Glutamatergic neuron (in vitro differentiated cells): Measurements from ENCODE around the gene KIAA0930. TPM values are rescaled to one million over a fixed set of nuclear protein-coding genes. Genes with fewer than 3 reads are reported as not detected.

ENCODE experiments used
- DNase-seq: peaks from one replicate; pipeline ENCODE4 v3.0.0; 2022
- H3K27ac Mint-ChIP-seq: one replicate; pipeline ENCODE4 v1.8.0; 2020; ENCODE audit warnings: mild to moderate bottlenecking, mixed read lengths, inconsistent platforms; ENCODE audit not compliant: unreplicated experiment
- H3K27me3 Mint-ChIP-seq: one replicate; pipeline ENCODE4 v1.8.0; 2020; ENCODE audit warnings: mild to moderate bottlenecking, moderate library complexity, mixed read lengths, inconsistent platforms; ENCODE audit not compliant: unreplicated experiment
- H3K36me3 Mint-ChIP-seq: one replicate; pipeline ENCODE4 v1.8.0; 2020; ENCODE audit warnings: mild to moderate bottlenecking, mixed read lengths, inconsistent platforms; ENCODE audit not compliant: unreplicated experiment
- H3K4me1 Mint-ChIP-seq: one replicate; pipeline ENCODE4 v1.8.0; 2020; ENCODE audit warnings: mild to moderate bottlenecking, low read depth, mixed read lengths, inconsistent platforms; ENCODE audit not compliant: unreplicated experiment
- H3K4me3 Mint-ChIP-seq: one replicate; pipeline ENCODE4 v1.8.0; 2020; ENCODE audit warnings: mild to moderate bottlenecking, mixed read lengths, inconsistent platforms; ENCODE audit not compliant: unreplicated experiment
- H3K9me3 Mint-ChIP-seq: one replicate; pipeline ENCODE4 v1.8.0; 2020; ENCODE audit warnings: mild to moderate bottlenecking, moderate library complexity, mixed read lengths, inconsistent platforms; ENCODE audit not compliant: unreplicated experiment
- CTCF ChIP-seq: fragments of 200-600 bp; sonication (generic); IDR thresholded peaks from one replicate; pipeline ENCODE4 v1.5.0; 2021; ENCODE audit not compliant: partially characterized antibody, unreplicated experiment
- long read RNA-seq: library from polyadenylated mRNA; unstranded; transcript quantifications from one replicate; pipeline ENCODE4 v2.0.0, GENCODE V29; 2020; ENCODE audit not compliant: unreplicated experiment
- total RNA-seq: library from RNA; stranded (reverse); fragmentation: NEBNext Ultra II Directional; extraction: Animal tissue kit (Norgen Biotek cat#: 25700); gene quantifications from one replicate; pipeline ENCODE4 v1.2.1, GENCODE V29; 2021; ENCODE audit not compliant: unreplicated experiment

Gene KIAA0930
- 170 TPM for total RNA-seq
- long read RNA-seq, partial matches to known transcripts: 0 of 6 reads
- long read RNA-seq, other reads (novel, unspliced or antisense): 6 of 6 reads

- H3K4me3 Mint-ChIP-seq: peak within 1 kb of the TSS; percentile 96
- no peak for TF ChIP-seq CTCF
- peaks cover 17% of the 10 kb centered on the region for H3K27me3 Mint-ChIP-seq
- peaks cover 9% of the 10 kb centered on the region for H3K36me3 Mint-ChIP-seq
- H3K4me1 Mint-ChIP-seq: peaks cover 8% of the 10 kb centered on the region
- peak; percentile 84 for DNase-seq
- peak within 1 kb of the TSS; percentile 95 for H3K27ac Mint-ChIP-seq
- H3K9me3 Mint-ChIP-seq: peaks cover 10% of the 10 kb centered on the region
Measured at GRCh38 chr22:45240810-45241631, at the start of gene KIAA0930. TSS of gene KIAA0930 (minus strand) at chr22:45240894. CDS start at chr22:45240703, 191 bp downstream.

GRCh38 chr22:45286854-45287551 is 46.3 kb upstream of the KIAA0930 start:
- TF ChIP-seq CTCF: no peak
- Mint-ChIP-seq H3K9me3 (no peaks in the 10 kb centered on the region), H3K4me3 (no peak overlapping the region), H3K4me1 (no peaks in the 10 kb centered on the region), H3K27me3 (peaks cover 16% of the 10 kb centered on the region), H3K36me3 (no peaks in the 10 kb centered on the region), H3K27ac (no peak overlapping the region)
- no peak for DNase-seq

GRCh38 chr22:45285263-45286058 is 44.8 kb upstream of the KIAA0930 start:
- H3K27ac Mint-ChIP-seq: no peak overlapping the region
- no peak for TF ChIP-seq CTCF
- DNase-seq: no peak
- H3K4me3 Mint-ChIP-seq: peak overlapping the region; percentile 69
- peaks cover 16% of the 10 kb centered on the region for H3K27me3 Mint-ChIP-seq
- no peaks in the 10 kb centered on the region for H3K4me1 Mint-ChIP-seq
- peaks cover 1% of the 10 kb centered on the region for H3K9me3 Mint-ChIP-seq
- H3K36me3 Mint-ChIP-seq: no peaks in the 10 kb centered on the region

- Mint-ChIP-seq H3K4me1 (no peaks in the 10 kb centered on the region), H3K4me3 (peak within 1 kb of the TSS; percentile 71), H3K36me3 (no peaks in the 10 kb centered on the region), H3K9me3 (peaks cover 1% of the 10 kb centered on the region), H3K27ac (no peak within 1 kb of the TSS), H3K27me3 (peaks cover 16% of the 10 kb centered on the region)
- DNase-seq: peak; percentile 75
- no peak for TF ChIP-seq CTCF
Measured at GRCh38 chr22:45284705-45285262, 44.1 kb upstream of the KIAA0930 start, which contains the start of gene UPK3A. TSS of gene UPK3A (plus strand) at chr22:45284949. CDS start at chr22:45285014, 65 bp downstream.
